ENCODE measurements around the gene PWWP3B. TPM values are rescaled to one million over a fixed set of nuclear protein-coding genes. Genes with fewer than 3 reads are reported as not detected.

The PWWP3B gene
- total RNA-seq (2022; extraction: Qiagen RNA extraction; ENCODE audit: low read depth): not detected in 5 replicates

DNA sequence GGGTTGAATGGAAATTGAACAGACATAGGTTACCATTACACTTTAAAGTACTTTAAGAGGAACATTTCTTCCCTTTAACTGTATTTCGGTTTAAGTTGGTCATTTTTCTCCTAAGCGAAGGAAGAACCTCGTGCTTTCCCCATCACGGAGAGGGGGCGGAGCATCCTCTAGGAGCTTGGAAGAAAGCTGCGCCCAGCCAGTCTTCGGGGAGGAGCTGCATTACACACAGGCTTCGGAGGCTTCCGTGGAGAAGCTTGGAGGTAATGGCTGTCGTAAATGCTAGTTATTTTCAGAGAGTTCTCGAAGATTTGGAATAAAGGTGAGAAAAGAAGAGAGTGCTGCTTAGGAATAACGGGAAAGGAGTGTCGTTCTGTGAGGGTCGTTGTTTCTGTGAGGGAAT lies at the start of gene PWWP3B:
Gene PWWP3B, plus strand, starts transcription at position 199 of the 400 bp plus-strand sequence. CDS start 37,128 bp downstream, outside the sequence.

Other genes starting within 250 kb of the PWWP3B start
- not detected in 5 replicates for gene SERPINA7, start 129.6 kb upstream of the PWWP3B start, total RNA-seq (2022; extraction: Qiagen RNA extraction; ENCODE audit: low read depth)